Measurements from ENCODE around the gene ALS2CL. TPM values are rescaled to one million over a fixed set of nuclear protein-coding genes. Genes with fewer than 3 reads are reported as not detected.

Gene ALS2CL
- total RNA-seq, 3 donors from 2014 or later (not counting 1 experiment from before 2014, with no cell fraction given) = 0.07 to 1.3 (median 0.70) TPM

DNA sequence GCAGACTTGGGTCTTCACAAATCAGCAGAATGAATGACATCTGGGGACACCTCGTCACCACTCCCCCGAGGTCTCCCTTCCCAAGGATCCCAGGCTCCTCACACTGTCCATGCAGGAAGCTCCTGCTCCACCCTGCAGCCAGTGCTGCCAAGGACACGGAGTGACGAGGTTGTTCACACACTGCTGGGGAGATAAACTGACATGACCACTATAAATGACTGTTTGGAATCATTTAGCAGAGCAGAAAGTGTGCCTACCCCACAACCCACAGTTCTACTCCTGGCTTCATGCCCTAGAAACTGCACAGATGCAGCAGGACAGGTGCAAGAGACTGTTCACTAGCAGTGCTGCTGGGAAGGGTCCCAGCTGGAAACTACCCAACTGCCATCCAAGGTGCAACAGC, 43.9 kb upstream of the ALS2CL start:
- DNase-seq (no peak), ATAC-seq (no peak)
- no peaks in the 10 kb centered on the region for H3K36me3 Mint-ChIP-seq
- H3K36me3 ChIP-seq (ENCODE audit: control insufficient read depth, insufficient read depth, low read length) = no peaks in the 10 kb centered on the region
- H3K27me3 ChIP-seq (ENCODE audit: control insufficient read depth, insufficient read depth, low read length) = peaks cover 2% of the 10 kb centered on the region
- H3K27ac Mint-ChIP-seq = no peak overlapping the region
- no peak for TF ChIP-seq CTCF (IDR thresholded peaks at IDR 0.05)
- 65% methylated on average over 4 of the region's 4 CpGs for WGBS (ENCODE audit: insufficient coverage)
- no peaks in the 10 kb centered on the region for H3K4me1 ChIP-seq (ENCODE audit: control insufficient read depth, insufficient read depth, low read length)
- no peaks in the 10 kb centered on the region for H3K9me3 Mint-ChIP-seq
- no peak overlapping the region for H3K4me3 ChIP-seq (ENCODE audit: low read length)
- H3K27ac ChIP-seq (ENCODE audit: low read length) = no peak overlapping the region
- H3K4me1 Mint-ChIP-seq = no peaks in the 10 kb centered on the region
- no peaks in the 10 kb centered on the region for H3K9me3 ChIP-seq (ENCODE audit: control insufficient read depth, insufficient read depth, low read length)
- intact Hi-C loops (cut with micrococcal nuclease) = no loop called here
- peaks cover 8 to 9% of the 10 kb centered on the region in 2 donors for H3K27me3 Mint-ChIP-seq (ENCODE audit: low read depth in 2 of 2)
- no peak overlapping the region for H3K4me3 Mint-ChIP-seq

- no peaks in the 10 kb centered on the region for H3K4me1 ChIP-seq (ENCODE audit: control insufficient read depth, insufficient read depth, low read length)
- TF ChIP-seq CTCF (IDR thresholded peaks at IDR 0.05) = no peak
- 89% methylated on average over 20 of the region's 20 CpGs for WGBS (ENCODE audit: insufficient coverage)
- H3K27me3 ChIP-seq (ENCODE audit: control insufficient read depth, insufficient read depth, low read length) = peaks cover 2% of the 10 kb centered on the region
- ATAC-seq (no peak), DNase-seq (no peak)
- no peak overlapping the region for H3K27ac ChIP-seq (ENCODE audit: low read length)
- no peaks in the 10 kb centered on the region for H3K9me3 ChIP-seq (ENCODE audit: control insufficient read depth, insufficient read depth, low read length)
- Mint-ChIP-seq H3K27me3 (ENCODE audit: low read depth in 2 of 2) (peaks cover 8 to 9% of the 10 kb centered on the region in 2 donors), H3K27ac (no peak overlapping the region), H3K4me1 (no peaks in the 10 kb centered on the region), H3K9me3 (no peaks in the 10 kb centered on the region), H3K36me3 (no peaks in the 10 kb centered on the region), H3K4me3 (no peak overlapping the region)
- H3K4me3 ChIP-seq (ENCODE audit: low read length) = no peak overlapping the region
- intact Hi-C loops (cut with micrococcal nuclease) = no loop called here
- no peaks in the 10 kb centered on the region for H3K36me3 ChIP-seq (ENCODE audit: control insufficient read depth, insufficient read depth, low read length)
Observed at GRCh38 chr3:46736006-46736872, 42.8 kb upstream of the ALS2CL start.

DNA sequence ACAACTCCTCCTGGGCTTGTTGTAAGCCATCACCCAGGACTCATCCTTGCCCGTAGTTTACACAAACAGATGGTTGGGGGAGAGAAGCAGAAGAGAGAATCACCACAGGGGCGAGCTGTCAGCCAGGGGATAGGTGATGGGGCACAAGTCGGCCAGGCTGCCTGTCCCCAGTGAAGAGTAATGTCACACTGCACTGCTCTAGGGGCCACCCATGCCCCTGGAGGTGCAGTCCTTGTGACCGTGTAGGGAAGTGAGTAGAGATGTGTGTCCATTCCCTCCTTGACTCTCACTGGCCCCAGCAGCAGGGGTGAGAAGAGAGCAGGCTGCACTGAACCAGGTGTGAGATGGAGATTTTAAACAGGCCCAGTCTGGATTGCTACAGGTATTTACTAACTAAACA, 41.3 kb upstream of the ALS2CL start:
- H3K9me3 ChIP-seq (ENCODE audit: control insufficient read depth, insufficient read depth, low read length) = no peaks in the 10 kb centered on the region
- no peaks in the 10 kb centered on the region for H3K36me3 ChIP-seq (ENCODE audit: control insufficient read depth, insufficient read depth, low read length)
- intact Hi-C loops (cut with micrococcal nuclease) = no loop called here
- no peaks in the 10 kb centered on the region for H3K4me1 ChIP-seq (ENCODE audit: control insufficient read depth, insufficient read depth, low read length)
- Mint-ChIP-seq H3K27me3 (ENCODE audit: low read depth in 2 of 2) (peaks cover 8 to 9% of the 10 kb centered on the region in 2 donors), H3K36me3 (no peaks in the 10 kb centered on the region), H3K4me1 (no peaks in the 10 kb centered on the region), H3K9me3 (no peaks in the 10 kb centered on the region), H3K4me3 (no peak overlapping the region), H3K27ac (no peak overlapping the region)
- H3K27ac ChIP-seq (ENCODE audit: low read length) = no peak overlapping the region
- peaks cover 2% of the 10 kb centered on the region for H3K27me3 ChIP-seq (ENCODE audit: control insufficient read depth, insufficient read depth, low read length)
- TF ChIP-seq CTCF (IDR thresholded peaks at IDR 0.05) = no peak
- 78% methylated on average over 4 of the region's 4 CpGs for WGBS (ENCODE audit: insufficient coverage)
- H3K4me3 ChIP-seq (ENCODE audit: low read length) = no peak overlapping the region
- ATAC-seq (no peak), DNase-seq (no peak)
